Iris pigment epithelial cell (primary cell): ENCODE results near the gene PRELID1.
A peak's percentile ranks its signal among the peaks of the same experiment; 100 is the strongest.
"Not testable (repeated sequence)": the region's sequence is repeated elsewhere in the genome, so short reads cannot be mapped to it uniquely, and the experiment has no call there.

Source experiments
- DNase-seq: peaks from one replicate; pipeline ENCODE4 v3.0.0-alpha.2; 2011; ENCODE audit warnings: low read depth

PRELID1 gene

DNA sequence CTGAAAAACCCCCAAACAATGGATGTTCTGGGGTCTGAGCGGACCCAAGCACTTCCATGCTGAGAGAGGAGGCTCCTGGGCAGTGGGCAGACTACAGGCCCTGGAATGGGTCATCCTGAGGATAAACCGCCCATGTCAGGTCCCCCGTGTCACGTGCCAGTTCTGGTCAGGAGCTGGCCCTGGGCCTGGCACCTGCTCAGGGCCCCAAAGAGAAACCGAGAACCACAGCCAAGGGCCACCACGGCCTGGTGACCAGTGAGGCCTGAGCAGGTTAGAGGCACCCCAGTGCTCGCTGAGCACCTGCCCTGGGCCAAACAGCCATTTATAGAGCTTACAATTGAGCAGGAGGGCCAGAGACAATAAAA, 32.1 kb downstream of the PRELID1 start:
- no peak for DNase-seq

DNA sequence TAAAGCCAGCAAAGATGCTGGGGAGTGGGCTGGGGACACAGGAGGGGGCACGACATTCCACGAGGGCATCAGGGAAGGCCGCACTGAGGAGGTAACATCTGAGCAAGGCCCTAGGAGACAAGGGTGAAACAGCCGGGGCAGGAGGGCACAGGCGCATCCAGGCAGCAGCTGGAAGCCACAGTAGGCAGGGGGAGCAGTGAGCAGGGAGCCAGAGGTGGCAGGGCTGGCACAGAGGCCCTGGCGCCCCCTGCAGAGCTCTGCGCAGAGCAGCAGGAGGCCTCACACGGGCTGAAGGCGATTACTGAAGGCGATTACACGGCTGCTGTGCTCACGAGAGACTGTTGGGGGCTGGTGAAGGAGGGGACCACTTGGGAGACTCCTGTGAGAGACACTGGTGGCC, 32.5 kb downstream of the PRELID1 start:
- DNase-seq = no peak

DNA sequence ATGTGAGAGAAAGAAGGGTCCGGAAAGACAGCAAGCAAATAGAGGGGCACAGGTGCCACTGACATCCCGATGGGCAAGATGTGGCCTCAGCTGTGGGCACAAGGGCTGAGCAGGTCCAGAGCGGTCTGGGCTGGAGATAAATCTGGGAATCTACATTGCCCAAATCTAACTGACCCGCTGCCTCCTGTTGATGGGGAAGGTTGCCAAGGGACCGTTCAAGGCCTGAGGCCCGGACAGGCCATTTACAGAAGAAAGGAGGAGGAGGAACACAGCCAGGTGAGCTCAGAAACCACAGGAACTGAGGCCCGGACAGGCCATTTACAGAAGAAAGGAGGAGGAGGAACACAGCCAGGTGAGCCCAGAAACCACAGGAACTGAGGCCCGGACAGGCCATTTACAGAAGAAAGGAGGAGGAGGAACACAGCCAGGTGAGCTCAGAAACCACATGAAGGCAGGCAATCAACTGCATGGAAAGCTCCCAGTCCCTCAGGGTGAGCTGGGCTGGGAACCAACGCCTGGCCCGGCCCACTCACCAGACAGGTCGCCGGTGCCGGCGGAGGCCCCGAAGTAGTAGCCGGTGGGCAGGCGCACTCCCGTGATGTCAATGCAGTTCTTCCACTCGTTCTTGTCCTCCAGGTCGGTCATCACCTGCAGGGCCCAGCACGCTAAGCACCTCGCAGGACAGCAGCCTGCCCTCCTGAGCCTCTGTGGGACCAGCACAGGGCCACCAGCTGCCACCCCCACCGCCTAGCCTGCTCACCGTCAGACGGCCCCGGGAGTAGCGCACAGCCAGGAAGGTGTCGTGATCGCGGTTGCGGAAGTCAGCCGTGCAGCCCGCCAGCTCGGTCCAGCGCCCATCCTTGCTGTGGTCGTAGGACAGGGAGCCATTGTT, 33.2 kb downstream of the PRELID1 start:
- no peak for DNase-seq

DNA sequence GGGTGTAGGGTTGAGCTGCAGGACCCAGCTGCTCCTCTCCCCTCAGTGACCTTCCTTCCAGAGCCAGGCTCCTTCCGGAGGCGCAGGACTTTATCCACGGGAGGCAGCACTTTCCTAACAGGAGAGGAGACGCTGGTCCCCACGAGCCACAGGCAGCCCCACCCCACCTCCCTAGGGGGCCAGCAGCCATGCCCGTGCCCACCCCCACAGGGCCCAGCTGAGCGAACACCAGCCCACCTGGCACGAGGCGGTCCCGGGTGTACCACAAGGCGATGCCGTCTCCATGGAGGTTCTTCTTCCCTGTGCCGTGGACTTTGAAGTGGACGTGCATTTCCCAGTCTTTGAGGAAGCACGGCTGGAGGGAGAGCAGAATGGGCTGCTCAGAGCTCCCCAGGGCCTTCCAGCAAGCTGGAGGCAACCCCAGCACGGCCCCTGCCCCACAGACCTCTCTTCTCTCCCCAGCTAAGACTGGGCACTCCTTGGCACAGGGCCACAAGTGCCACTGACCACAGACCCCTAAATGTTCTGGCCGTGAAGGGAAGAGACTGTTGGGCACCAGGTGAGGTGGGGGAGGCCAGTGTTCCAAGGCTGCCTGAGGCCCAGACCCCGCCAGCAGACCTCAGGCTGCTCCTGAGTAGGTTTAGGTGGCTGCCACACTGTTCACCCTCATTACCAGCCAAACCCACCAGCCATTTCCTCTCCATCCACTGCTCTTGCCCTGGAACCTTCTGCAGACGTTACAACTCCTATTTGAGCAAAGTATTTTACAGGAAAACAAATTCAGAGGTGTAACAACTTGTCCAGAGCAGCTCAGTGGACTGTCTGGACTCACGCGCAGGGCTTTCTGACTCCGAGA, 34.9 kb downstream of the PRELID1 start:
- no peak for DNase-seq

DNA sequence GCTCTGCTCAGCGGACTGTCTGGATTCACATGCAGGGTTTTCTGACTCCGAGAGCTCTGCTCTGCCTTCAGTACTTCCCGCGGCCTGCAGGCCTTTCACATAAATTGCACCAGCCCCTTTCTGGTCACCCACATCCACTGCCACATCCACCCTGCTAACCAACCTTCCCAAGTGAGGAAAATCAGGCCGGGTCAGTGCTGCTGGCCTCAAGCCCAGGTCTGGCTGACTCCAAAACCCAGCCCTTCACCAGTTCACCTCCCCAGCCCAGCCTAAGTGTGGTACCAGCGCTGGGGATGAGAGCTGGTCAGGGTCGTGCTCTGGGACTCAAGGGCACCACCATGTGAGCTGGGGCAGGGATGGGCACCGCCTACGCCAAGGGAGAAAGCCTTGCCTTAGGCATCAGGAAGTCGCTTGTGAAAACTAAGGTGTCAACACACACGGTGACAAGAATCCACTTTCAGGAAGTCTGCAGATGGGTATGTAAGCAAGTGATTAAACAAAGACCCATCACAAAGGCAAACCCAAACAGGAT, 35.6 kb downstream of the PRELID1 start:
- DNase-seq = no peak

DNA sequence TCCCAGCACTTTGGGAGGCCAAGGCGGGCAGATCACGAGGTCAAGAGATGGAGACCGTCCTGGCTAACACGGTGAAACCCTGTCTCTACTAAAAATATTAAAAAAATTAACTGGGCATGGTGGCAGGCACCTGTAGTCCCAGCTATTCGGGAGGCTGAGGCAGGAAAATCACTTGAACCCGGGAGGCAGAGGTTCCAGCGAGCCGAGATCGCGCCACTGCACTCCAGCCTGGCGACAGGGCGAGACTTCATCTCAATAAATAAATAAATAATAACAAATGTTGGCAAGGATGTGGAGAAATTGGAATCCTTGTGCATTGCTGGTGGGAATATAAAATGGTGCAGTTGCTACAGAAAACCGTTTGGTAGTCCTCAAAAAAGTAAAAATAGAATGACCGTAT, 39.4 kb downstream of the PRELID1 start:
- DNase-seq = not testable (repeated sequence)

DNA sequence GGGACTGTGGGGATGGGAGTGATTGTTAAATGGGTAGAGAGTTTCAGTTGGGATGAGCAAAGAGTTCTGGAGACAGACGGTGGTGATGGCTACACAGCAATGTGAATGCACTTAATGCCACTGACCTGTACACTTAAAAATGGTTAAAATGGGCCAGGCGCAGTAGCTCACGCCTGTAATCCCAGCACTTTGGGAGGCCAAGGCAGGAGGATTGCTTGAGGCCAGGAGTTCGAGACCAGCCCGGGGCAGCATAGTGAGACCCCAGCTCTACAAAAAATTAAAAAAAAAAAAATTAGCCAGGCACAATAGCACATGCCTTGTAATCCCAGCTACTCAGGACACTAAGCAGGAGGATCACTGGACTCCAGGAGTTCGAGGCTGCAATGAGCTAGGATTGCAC, 40.2 kb downstream of the PRELID1 start:
- DNase-seq = no peak

DNA sequence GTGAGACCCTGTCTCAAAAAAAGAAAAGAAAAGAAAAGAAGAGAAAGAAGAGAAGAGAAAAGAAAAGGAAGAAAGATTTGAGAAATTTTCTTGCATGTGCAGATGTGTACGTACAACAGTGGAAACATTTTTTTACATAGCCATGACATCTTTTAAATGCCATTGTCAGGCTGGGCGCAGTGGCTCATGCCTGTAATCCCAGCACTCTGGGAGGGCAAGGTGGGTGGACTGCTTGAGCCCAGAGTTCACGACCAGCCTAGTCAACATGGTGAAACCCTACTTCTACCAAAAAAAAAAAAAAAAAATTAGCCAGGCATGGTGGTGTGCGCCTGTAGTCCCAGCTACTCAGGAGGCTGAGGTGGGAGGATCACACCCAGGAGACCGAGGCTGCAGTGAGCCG, 41.3 kb downstream of the PRELID1 start:
- no peak for DNase-seq

DNA sequence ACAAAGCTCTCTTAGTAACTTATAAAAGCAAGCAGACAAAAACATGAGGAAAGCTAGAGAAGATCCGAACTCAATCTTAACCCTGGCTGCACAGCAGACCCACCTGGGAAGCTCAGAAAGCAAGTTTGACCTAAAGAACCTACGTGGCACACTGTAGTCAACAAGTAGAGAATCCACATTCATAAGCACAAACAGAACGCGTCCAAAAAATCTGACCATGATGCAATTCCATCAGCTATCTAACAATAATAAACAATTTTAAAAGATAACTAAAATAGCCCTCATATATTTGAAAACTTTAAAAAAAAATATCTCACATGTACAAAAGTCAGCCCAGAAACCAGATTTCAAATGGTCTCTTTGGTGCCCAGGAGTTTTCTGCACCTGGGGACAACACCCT, 43.2 kb downstream of the PRELID1 start:
- DNase-seq = peak; percentile 35

DNA sequence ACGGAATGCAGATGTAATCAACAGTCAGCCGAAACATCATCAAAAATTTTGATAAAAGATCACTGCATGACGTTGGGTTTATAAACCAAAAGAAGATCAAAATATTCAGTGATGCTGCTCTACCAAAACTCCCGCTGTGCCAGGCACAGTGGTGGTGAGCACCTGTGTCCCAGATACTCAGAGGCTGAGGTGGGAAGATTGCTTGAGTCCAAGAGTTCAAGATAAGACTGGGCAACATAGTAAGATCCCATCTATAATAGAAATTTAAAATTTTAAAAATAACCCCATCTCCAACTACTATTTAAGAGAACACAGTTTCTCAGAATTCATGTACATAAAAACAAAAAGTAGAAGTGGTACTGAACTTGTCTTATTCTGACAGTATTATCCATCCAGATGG, 44.1 kb downstream of the PRELID1 start:
- no peak for DNase-seq

DNA sequence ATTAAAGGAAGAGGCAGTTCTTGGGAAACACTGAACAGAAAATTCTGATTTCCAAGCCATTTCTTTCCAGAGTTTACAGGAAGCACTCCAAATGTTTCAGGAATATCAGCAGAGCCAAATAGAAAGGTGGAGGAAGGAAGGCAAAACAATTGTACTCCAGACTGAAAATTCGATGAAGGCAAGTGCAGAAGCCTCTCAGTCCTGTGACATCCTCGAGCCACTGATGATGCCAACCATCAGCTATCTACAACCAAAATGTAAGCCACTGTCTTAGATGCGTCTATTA, 45.7 kb downstream of the PRELID1 start:
- DNase-seq = no peak

DNA sequence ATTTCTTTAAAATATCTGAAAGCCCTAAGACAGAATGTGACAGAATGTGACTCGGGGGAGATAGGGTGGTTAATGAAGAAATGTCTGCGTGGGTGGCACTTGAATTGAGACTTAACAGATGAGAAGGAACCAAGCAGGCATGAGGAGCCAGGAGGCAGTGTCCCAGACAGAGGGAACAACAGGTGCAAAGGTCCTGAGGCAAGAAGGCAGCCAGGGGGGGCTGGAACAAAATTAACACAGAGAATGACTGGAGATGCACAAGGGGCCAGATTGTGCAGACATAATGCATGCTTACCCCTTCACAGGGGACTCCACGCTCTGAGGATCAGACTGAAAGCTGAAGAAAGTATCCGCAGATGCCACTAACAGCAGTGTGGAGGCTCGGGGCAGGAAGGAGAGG, 46.2 kb downstream of the PRELID1 start:
- no peak for DNase-seq

DNA sequence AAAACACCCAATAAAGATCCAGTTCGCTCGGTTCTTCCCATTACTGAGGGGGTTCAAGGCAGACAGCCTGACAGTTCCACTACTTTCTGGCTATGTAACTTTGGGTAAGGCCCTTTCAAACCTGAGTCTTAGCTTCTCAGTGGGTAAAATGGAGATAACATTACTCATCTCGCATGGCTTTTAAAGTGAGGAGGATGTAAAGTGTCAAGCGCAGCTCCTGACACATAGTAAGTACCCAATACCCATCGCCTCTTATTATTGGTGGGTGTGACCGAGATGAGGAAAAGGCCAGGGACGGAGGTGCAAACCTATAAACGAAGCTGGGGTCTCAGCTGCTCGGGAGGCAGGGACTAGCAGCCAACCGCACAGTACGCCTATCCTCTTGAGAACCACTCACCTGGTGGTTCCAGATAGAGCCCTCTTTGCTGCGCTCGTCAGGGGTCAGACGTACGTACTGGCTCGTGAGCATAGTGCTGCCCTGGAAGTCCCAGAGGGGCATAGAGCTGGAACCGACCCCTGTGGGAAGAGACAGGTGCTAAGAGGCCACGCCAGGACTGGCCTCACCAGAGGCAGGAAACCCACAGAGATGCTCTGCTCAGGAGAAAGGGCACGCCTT, 47.3 kb downstream of the PRELID1 start:
- DNase-seq = no peak

DNA sequence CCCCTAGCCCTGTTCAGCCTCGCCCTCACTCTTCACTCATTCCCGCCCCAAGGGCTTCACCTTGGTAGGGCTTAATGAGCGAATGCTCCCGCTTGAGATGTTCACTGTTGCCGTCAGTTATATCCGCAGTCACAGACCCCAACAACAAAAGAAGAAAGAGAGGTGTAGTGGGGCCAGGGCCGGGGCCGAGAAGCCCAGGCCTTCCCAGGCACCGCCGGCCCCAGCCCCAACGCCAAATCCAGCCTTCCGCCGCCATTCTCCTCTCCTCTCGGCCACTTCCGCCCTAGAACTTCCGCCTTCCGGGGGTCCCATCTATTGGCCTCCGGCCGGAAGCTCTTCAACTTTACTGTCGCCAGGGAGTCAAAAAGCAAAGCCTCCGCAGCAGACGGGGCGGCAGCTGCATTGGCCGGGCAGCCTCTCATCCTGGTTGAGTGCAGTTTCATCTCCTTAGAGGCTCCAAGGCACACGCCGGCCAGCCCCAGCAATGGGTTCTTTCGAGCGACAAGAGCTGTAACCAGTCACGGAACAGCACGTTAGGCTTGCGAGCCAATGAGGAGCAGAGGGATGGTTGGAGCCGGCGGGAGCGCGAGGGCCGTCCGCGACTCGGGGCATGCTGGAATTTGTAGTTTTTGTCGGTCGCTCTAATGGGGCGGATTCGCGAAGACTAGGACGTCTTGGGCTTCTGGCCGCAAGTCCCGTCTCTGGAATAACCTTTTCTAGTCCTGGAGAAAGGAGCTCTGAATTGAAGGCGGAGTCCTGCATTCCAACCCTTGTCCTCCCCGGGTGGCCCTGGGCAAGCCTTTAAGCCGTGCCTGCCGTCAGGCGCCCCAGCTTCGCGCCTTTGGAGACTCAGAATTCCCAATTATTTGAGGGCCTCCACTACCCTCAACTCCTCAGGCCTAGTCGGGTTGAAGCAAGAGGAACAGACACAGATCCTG, 48.1 kb downstream of the PRELID1 start, which contains the start of gene LMAN2:
LMAN2 (minus strand) TSS at position 277 of the 938 bp plus-strand sequence; CDS start at position 256, 21 bp downstream.
- DNase-seq = peak; percentile 97

DNA sequence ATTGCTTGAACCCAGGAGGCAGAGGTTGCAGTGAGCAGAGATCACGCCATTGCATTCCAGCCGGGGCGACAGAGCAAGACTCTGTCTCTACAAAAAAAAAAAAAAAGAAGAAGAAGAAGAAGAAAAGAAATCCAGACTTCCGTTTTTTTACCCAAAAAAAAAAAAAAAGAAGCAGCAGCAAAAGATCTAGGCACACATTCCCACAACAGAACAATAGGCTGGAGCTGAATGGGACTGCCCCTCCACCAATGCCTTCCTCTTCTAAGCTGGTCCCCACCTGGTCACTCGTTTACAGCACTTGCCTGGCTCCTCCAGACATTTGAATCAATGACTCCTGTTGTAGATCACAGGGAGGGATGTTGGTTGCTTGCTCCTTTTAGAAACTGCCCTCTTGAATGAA, 49.5 kb downstream of the PRELID1 start:
- no peak for DNase-seq

DNA sequence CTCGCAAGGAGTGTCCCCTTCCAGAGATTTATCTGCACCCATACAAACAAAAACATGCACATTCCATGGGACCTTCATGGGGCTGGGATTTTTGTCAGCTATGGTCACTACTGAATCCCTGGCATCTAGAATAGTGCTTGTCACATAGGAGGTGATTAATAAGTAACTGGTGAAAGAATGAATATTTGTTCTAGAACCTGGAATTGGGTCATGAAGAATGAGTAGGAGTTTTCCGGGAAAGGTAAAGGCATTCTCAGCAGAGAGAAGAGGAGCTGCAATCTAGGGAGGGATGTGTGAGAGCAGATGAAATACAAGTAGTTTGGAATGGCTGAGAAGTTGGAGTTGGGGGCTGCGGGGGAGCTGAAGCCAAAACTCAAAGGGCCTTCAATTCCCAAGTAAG, 50.7 kb downstream of the PRELID1 start:
- no peak for DNase-seq

DNA sequence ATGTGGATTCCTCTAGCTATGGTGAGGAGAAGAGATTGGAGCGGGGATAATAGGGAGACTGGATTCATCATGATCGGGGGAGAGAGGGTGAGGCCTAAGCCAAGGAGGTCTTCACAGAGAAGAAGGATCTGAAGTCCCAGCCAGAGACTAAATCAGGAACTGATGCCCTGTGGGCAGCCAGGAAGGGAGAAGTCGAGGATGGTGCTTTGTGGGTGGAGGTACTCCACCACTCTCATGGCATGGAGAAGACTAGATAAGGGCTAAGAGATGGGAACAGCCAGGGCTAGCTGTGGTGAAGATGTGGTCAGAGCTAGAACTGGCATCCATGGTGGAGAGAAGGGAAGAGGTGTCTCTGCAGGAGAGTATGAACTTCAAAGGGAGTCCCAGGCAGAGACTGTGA, 51.1 kb downstream of the PRELID1 start:
- no peak for DNase-seq

DNA sequence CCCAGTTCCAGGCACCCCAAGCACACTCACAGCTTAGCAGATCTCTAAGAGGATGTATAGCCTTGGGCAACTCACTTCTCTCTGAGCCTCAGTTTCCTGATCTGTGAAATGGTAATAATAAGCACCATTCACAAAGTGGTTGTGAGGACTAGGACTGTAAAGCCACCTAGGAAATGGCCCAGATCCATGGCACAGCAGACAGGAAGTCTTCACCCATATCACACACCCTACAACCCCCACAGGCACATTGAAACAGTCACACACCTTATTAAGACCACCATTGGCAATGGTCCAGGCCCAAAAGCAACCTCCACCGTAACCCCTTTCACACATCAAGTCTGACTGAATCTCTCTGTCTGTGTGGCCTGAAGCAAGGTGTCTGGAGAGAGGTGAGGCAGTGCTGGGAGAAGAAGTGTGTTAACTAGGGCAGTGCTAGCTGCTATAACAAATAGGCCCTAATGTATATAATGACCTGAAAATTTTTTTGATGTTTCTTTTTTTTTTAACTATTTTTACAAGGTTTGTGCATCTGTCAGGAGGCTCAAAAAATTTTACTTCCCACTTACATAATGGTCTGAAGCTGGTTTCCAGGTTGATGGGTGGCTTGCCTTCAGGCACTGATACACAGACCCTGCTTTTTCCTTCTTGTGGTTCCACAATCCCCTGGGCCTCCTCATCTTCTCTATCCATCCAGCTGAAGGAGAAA, 51.7 kb downstream of the PRELID1 start:
- DNase-seq = no peak

DNA sequence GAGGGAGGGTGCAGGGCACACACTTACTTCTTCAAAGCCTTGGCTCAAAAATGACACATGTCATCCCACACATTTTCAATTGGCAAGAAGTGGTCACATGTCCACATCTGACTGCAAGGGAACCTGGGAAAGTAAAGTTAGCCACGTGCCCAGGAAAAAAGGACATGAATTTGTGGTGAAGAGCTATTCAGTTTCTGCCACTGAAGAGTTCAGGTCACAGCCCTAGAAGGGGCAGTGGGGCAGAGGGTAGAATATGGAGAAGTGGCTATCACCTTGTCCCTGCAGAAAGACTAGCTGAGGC, 52.2 kb downstream of the PRELID1 start:
- DNase-seq = no peak
